VCaP (cell line): ENCODE results near the gene ENAH.

Source experiments
- H3K27ac ChIP-seq: fragments of 450-650 bp; 2 replicates; pipeline ENCODE4 v1.5.1; 2017
- CTCF ChIP-seq: fragments of 450-650 bp; conservative IDR thresholded peaks from 2 replicates; pipeline ENCODE4 v1.5.1; 2017; ENCODE audit warnings: mild to moderate bottlenecking, moderate library complexity

ENAH gene

DNA sequence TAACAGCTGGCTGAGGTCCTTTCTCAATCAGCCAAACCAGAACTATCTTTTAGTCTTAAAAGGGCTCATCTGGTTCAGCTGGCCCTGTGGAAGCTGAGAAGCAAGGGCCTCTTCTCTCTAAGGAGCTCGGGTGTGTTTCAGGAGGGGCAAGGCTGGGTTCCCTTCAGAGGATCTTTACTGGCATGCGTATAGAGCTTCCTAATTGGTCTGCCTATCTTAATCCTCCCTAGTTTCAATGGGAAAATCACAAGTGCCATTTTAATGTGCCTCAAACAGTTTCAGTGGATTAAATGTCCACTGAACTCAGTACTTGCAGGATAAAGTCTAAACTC is 143.6 kb downstream of the ENAH start:
- H3K27ac ChIP-seq, result 0 out of 2 replicates have a peak overlapping the region, but pooled peaks have one; percentile 4
- no peak for TF ChIP-seq CTCF

- TF ChIP-seq CTCF, result no peak
- 0 out of 2 replicates have a peak overlapping the region, but pooled peaks have one; percentile 4 for H3K27ac ChIP-seq
Measured at GRCh38 chr1:225508538-225509375, 144.2 kb downstream of the ENAH start.

DNA sequence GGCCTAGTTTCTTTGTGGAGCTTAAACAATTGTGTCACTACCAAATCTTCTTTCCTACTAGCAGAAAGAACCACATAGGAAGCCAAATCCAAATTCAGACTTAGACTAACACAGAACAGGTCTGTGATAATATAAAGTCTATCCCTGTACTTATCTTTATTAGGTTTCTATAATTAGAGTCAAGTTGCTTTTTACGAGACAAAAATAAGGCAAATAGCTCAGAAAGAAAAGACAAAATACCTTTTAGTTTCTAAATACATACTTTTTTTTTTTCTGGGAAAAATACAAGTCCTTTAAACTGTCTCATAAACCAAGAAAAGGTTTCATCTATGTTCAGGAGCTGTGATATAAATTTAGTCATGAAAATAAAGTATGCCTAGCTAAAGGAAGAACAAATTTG is 146.2 kb downstream of the ENAH start:
- TF ChIP-seq CTCF, result no peak
- H3K27ac ChIP-seq, result peak overlapping the region; percentile 41

GRCh38 chr1:225504776-225505175 is 148.1 kb downstream of the ENAH start:
- H3K27ac ChIP-seq, result no peak overlapping the region
- no peak for TF ChIP-seq CTCF

DNA sequence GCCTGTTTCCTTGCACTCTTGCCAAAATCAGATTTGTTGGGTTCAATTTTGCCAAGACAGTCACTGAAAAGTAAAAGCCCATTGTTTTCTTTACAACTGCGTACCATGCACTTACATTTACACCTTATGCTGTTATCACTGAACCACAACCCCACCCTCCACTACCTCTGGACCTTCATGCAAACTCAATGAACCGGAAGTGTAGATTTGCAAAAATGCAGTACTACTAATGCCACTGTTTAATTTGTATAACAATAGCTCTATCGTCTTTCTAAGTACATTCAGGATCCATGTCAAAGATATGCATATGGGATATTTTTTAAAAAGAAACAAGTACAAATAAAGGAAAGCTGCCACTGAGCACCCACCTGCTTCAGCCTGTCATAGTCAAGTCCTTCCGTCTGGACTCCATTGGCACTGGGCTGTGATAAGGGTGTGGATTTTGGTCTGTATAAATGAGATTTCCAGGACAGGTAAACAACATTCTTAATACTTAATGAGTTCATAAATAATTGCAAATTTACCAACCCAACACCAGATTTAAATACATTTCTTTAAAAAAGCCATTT is 152.2 kb downstream of the ENAH start:
- no peak for TF ChIP-seq CTCF
- H3K27ac ChIP-seq, result no peak overlapping the region

- no peak for TF ChIP-seq CTCF
Measured at GRCh38 chr1:225498549-225499136, 154.3 kb downstream of the ENAH start.

DNA sequence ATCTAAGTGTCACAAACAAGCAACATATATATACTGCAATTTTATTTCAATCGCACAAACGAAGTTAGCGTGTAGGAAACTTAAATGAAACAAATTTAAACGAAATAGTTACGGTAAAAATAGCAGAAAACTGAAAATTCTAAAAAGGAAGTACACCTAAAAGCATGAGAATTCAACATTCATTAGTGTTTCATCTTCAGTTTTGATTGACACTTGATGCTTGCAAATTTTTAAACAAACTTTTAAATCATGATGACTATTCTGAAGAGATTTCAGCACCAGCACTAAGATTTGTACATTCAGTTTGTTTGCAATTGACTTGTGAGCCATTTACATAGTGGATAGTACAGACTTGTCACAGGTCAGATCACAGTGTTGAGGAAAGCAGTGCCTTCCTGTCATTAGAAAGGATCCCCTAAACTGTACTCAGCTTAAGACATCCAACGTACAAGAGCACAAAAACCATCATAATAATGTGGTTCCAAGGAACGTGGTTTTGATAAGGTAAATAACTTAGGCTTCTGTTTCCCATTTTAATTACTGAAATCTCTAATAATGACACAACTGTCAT is 158.0 kb downstream of the ENAH start:
- TF ChIP-seq CTCF, result no peak
- no peak overlapping the region for H3K27ac ChIP-seq

More at GRCh38 chr1:225498549-225499136, 154.3 kb downstream of the ENAH start:
- no peak overlapping the region for H3K27ac ChIP-seq
